Omental fat pad (tissue), 4 donors: ENCODE results near the gene ARHGAP15. TPM values are rescaled to one million over a fixed set of nuclear protein-coding genes. Genes with fewer than 3 reads are reported as not detected.

Experiments
- ATAC-seq: fragments of 150-250 bp; one replicate; pipeline ENCODE4 v1.9.1; 2016; ENCODE audit warnings: mild to moderate bottlenecking, moderate library complexity; ENCODE audit not compliant: low FRiP score
- DNase-seq: peaks from one replicate; pipeline ENCODE4 v3.0.0-alpha.2; 2019; ENCODE audit warnings: low spot score
- total RNA-seq, 4 donors: library from RNA; depleted of rRNA; stranded (reverse); fragments of >200 nt; gene quantifications; one replicate each; pipeline ENCODE4 v1.1.0, GENCODE V29; 2016
- TF ChIP-seq, protein P1 (sequence below), 3 donors: fragments of 450-650 bp; IDR thresholded peaks; one replicate each; pipeline ENCODE4 v1.5.1; 2016 to 2017; ENCODE audit warnings: antibody characterized with exemption in 3 of 3, mild to moderate bottlenecking in 3 of 3, moderate library complexity in 2 of 3

The ARHGAP15 gene
- total RNA-seq, 4 donors from 2014 or later = 12.2 to 27.6 (median 20.7) TPM

- ATAC-seq = no peak
- TF ChIP-seq, protein P1, sequence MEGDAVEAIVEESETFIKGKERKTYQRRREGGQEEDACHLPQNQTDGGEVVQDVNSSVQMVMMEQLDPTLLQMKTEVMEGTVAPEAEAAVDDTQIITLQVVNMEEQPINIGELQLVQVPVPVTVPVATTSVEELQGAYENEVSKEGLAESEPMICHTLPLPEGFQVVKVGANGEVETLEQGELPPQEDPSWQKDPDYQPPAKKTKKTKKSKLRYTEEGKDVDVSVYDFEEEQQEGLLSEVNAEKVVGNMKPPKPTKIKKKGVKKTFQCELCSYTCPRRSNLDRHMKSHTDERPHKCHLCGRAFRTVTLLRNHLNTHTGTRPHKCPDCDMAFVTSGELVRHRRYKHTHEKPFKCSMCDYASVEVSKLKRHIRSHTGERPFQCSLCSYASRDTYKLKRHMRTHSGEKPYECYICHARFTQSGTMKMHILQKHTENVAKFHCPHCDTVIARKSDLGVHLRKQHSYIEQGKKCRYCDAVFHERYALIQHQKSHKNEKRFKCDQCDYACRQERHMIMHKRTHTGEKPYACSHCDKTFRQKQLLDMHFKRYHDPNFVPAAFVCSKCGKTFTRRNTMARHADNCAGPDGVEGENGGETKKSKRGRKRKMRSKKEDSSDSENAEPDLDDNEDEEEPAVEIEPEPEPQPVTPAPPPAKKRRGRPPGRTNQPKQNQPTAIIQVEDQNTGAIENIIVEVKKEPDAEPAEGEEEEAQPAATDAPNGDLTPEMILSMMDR (IDR thresholded peaks at IDR 0.05) = no peak
- DNase-seq = no peak
These were observed 36.1 kb downstream of the ARHGAP15 start for GRCh38 chr2:143165291-143165690.

GRCh38 chr2:143169105-143169504 is 39.9 kb downstream of the ARHGAP15 start:
- TF ChIP-seq, protein P1 (IDR thresholded peaks at IDR 0.05) = no peak
- no peak for ATAC-seq
- DNase-seq = no peak

GRCh38 chr2:143171817-143172216 is 42.6 kb downstream of the ARHGAP15 start:
- DNase-seq = no peak
- ATAC-seq = no peak
- TF ChIP-seq, protein P1 (IDR thresholded peaks at IDR 0.05) = no peak

GRCh38 chr2:143175438-143175837 is 46.2 kb downstream of the ARHGAP15 start:
- no peak for ATAC-seq
- TF ChIP-seq, protein P1 (IDR thresholded peaks at IDR 0.05) = no peak
- no peak for DNase-seq

- TF ChIP-seq, protein P1 (IDR thresholded peaks at IDR 0.05) = no peak
- ATAC-seq (no peak), DNase-seq (no peak)
These were observed 47.4 kb downstream of the ARHGAP15 start for GRCh38 chr2:143176606-143177005.

DNA sequence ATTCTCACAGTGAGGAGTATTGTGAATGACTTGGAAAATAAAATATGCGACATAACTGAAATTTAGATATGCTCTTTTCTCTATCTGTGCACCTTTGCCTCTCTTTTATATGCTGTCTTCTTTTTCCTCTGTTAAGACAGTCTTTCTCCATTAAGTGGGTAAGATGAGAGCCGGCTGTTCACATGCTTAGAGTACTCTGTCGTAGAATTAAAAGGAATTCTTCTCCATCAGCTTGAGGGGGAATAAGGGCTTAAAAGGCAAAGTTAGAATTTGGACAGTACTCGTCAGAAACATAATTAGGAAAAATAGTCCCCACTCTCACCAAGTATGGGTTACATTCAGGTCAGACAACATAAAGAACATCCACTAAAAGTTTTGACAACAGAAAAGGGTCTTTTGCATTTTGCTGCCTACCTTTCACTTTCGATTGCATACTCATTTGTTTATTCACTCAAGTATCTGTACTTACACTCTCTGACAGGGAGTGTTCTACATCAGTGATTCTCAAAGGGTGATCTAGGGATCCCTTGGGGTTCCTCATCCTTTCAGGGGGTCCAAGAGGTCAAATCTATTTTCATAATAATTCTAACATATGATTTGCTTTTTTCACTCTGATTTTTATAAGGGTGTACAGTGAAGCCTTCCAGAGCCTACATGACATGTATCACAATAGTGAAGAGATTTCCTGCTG is 48.0 kb downstream of the ARHGAP15 start:
- TF ChIP-seq, protein P1 (IDR thresholded peaks at IDR 0.05) = no peak
- ATAC-seq (no peak), DNase-seq (no peak)

- DNase-seq (no peak), ATAC-seq (no peak)
- TF ChIP-seq, protein P1 (IDR thresholded peaks at IDR 0.05) = no peak
These were observed 52.3 kb downstream of the ARHGAP15 start for GRCh38 chr2:143181494-143181893.
